Lower leg skin (tissue), 4 donors: ENCODE data around the gene SLCO1A2. TPM values are rescaled to one million over a fixed set of nuclear protein-coding genes. Genes with fewer than 3 reads are reported as not detected.

ENCODE experiments used
- DNase-seq, 2 donors: peaks; one replicate each; pipeline ENCODE4 v3.0.0-alpha.2; 2019; ENCODE audit warnings: low spot score in 2 of 2
- H3K4me3 ChIP-seq: fragments of 200-600 bp; sonication (generic); 2 replicates; pipeline ENCODE4 v1.5.1; 2017; ENCODE audit warnings: mild to moderate bottlenecking, low read depth; ENCODE audit not compliant: poor library complexity, severe bottlenecking
- CTCF ChIP-seq, 3 donors: fragments of 450-650 bp; IDR thresholded peaks; one replicate each; pipeline ENCODE4 v1.5.1; 2016; ENCODE audit warnings: antibody characterized with exemption in 3 of 3, mild to moderate bottlenecking in 3 of 3, moderate library complexity in 2 of 3
- POLR2A ChIP-seq, 2 donors: fragments of 450-650 bp; IDR thresholded peaks; one replicate each; pipeline ENCODE4 v1.6.1; 2016 to 2017; ENCODE audit warnings: antibody characterized with exemption in 2 of 2, mild to moderate bottlenecking in 1 of 2, moderate library complexity in 1 of 2
- WGBS, 2 donors: methylation state at CpG; one replicate each; pipeline ENCODE4 v1.1.5; 2018; 5-methylcytosine and 5-hydroxymethylcytosine counted together
- intact Hi-C: fragments of 100-400 bp; cut with DNase I; formaldehyde crosslinking; loops from one replicate; pipeline ENCODE4 v1.15.0; 2023; ENCODE audit warnings: low total_unique reads
- total RNA-seq, 4 donors: library from RNA; depleted of rRNA; stranded (reverse); fragments of >200 nt; gene quantifications; one replicate each; pipeline ENCODE4 v1.1.0, GENCODE V29; 2016

Gene SLCO1A2
- total RNA-seq, 4 donors from 2014 or later = 0.04 TPM; not detected in 3

GRCh38 chr12:21234395-21234794 is 100.3 kb downstream of the SLCO1A2 start:
- no peak for DNase-seq

DNA sequence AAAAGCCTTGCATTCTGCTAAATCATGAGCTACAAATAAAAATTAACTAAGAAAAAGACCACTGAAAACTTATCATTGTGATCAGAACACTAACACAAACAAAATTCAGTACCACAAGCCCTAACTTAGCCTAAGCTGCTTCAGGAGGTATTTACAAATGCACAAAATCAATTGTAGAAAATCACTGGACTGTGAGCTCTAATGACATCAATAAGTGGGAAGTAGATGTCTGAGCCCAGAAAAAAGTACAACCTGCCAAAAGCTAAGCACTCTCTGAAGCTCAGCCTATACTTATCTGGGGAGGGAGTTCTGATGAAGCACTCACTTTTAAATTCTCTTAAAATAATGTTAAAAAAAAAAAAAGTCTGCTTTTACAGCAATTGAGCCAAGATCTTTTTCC is 110.8 kb downstream of the SLCO1A2 start:
- intact Hi-C loops = no loop called here
- no peak for TF ChIP-seq POLR2A (IDR thresholded peaks at IDR 0.05)
- no peak for TF ChIP-seq CTCF (IDR thresholded peaks at IDR 0.05)
- DNase-seq = no peak
- H3K4me3 ChIP-seq = no peak overlapping the region

More at GRCh38 chr12:21234395-21234794, 100.3 kb downstream of the SLCO1A2 start:
- WGBS, 2 donors = 73 to 75% methylated on average over 5 of the region's 5 CpGs
- intact Hi-C loops = no loop called here
- TF ChIP-seq POLR2A (IDR thresholded peaks at IDR 0.05) (no peak), CTCF (IDR thresholded peaks at IDR 0.05) (no peak)
- H3K4me3 ChIP-seq = no peak overlapping the region

GRCh38 chr12:21221778-21222177 is 112.9 kb downstream of the SLCO1A2 start:
- intact Hi-C loops = no loop called here
- TF ChIP-seq CTCF (IDR thresholded peaks at IDR 0.05) = no peak
- no peak for TF ChIP-seq POLR2A (IDR thresholded peaks at IDR 0.05)
- DNase-seq = no peak
- no peak overlapping the region for H3K4me3 ChIP-seq

DNA sequence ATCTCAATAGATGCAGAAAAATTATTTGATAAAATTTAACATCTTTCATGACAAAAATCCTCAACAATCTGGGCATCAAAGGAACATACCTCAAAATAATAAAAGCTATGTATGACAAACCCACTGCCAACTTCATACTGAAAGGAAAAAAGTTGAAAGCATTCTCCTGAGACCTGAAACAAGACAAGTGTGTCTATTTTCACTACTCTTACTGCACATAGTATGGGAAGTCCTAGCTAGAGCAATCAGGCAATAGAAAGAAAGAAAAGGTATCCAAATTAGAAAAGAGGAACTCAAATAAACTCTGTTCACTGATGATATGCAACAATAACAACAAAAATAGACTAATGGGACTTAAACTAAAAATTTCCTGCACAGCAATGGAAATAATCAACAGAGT is 113.6 kb downstream of the SLCO1A2 start:
- intact Hi-C loops = no loop called here
- no peak for DNase-seq
- TF ChIP-seq POLR2A (IDR thresholded peaks at IDR 0.05) (no peak), CTCF (IDR thresholded peaks at IDR 0.05) (no peak)
- H3K4me3 ChIP-seq = no peak overlapping the region

GRCh38 chr12:21220266-21220665 is 114.5 kb downstream of the SLCO1A2 start:
- WGBS, 2 donors = 71 to 74% methylated on average over 3 of the region's 3 CpGs
- intact Hi-C loops = no loop called here
- DNase-seq = no peak
- TF ChIP-seq POLR2A (IDR thresholded peaks at IDR 0.05) (no peak), CTCF (IDR thresholded peaks at IDR 0.05) (no peak)
- H3K4me3 ChIP-seq = no peak overlapping the region

- intact Hi-C loops = no loop called here
- 52 to 61% methylated on average over 2 of the region's 2 CpGs for WGBS, 2 donors
- no peak for DNase-seq
- H3K4me3 ChIP-seq = no peak overlapping the region
- no peak for TF ChIP-seq CTCF (IDR thresholded peaks at IDR 0.05)
- TF ChIP-seq POLR2A (IDR thresholded peaks at IDR 0.05) = no peak
These were observed 115.5 kb downstream of the SLCO1A2 start for GRCh38 chr12:21219206-21219605.
